A549 (cell line): Measurements from ENCODE around the gene ACTRT2. TPM values are rescaled to one million over a fixed set of nuclear protein-coding genes. Genes with fewer than 3 reads are reported as not detected.

Experiments
- ATAC-seq, 2 experiments: fragments of 200-7000 bp in 1 of 2; fragments of >200 bp in 1 of 2; cut with Nextera tagmentation in 1 of 2; cut with Tn5 transposase in 1 of 2; 3 replicates each; pipeline versions ENCODE4 v1.8.0 to v1.9.1; 2018 to 2020; ENCODE audit warnings: mild to moderate bottlenecking in 1 of 2, moderate library complexity in 1 of 2
- CTCF ChIA-PET: fragments of 300-600 bp; sonication (Branson Sonifier 250); formaldehyde crosslinking; extraction: SDS; loops from one replicate; lab custom pipeline; 2021; ENCODE audit warnings: antibody characterized with exemption, inconsistent platforms; lab: Yijun Ruan, JAX
- POLR2A ChIA-PET: fragments of 350-600 bp; formaldehyde crosslinking; extraction: SDS; loops from one replicate; lab custom pipeline; 2021; ENCODE audit warnings: antibody characterized with exemption, inconsistent platforms; lab: Yijun Ruan, JAX
- DNase-seq, 2 experiments: peaks; one replicate each; pipeline versions ENCODE4 v3.0.0 to v3.0.0-alpha.2; 2011 to 2016; ENCODE audit warnings: low read depth in 1 of 2, low spot score in 1 of 2
- FAIRE-seq: peaks from 2 replicates; lab custom pipeline; 2011; peaks lifted over from hg19 to GRCh38; lab: Jason Lieb, UNC
- H3K27ac ChIP-seq, 2 experiments: fragments of >200 bp; sonication (Bioruptor Twin); formaldehyde crosslinking; 3 replicates each; pipeline ENCODE4 v1.5.1; 2016 to 2017
- H3K4me1 ChIP-seq: fragments of >200 bp; sonication (Bioruptor Twin); formaldehyde crosslinking; 3 replicates; pipeline ENCODE4 v1.6.1; 2016
- H3K4me2 ChIP-seq: fragments of >200 bp; sonication (Bioruptor Twin); formaldehyde crosslinking; 3 replicates; pipeline ENCODE4 v1.6.1; 2016
- H3K4me3 ChIP-seq: fragments of >200 bp; sonication (Bioruptor Twin); formaldehyde crosslinking; 3 replicates; pipeline ENCODE4 v1.5.1; 2016
- H3K9me3 ChIP-seq: fragments of >200 bp; sonication (Bioruptor Twin); formaldehyde crosslinking; 3 replicates; pipeline ENCODE4 v1.6.1; 2016
- CHD2 ChIP-seq: fragments of 150-350 bp; IDR thresholded peaks from 2 replicates; pipeline ENCODE4 v1.6.1; 2014; ENCODE audit warnings: low read length; ENCODE audit not compliant: partially characterized antibody
- CHD4 ChIP-seq: fragments of 200-600 bp; sonication (generic); IDR thresholded peaks from 2 replicates; pipeline ENCODE4 v1.6.1; 2016; ENCODE audit warnings: antibody characterized with exemption, mild to moderate bottlenecking, borderline replicate concordance
- ESRRA ChIP-seq: fragments of 150-350 bp; IDR thresholded peaks from 2 replicates; pipeline ENCODE4 v1.6.1; 2014; ENCODE audit warnings: mild to moderate bottlenecking, low read length, borderline replicate concordance
- FOSB ChIP-seq: fragments of 250-450 bp; sonication (Bioruptor Pico); IDR thresholded peaks from 2 replicates; pipeline ENCODE4 v1.5.0; 2020; ENCODE audit warnings: mild to moderate bottlenecking, moderate library complexity
- HEYL ChIP-seq: fragments of 250-450 bp; sonication (Bioruptor Pico); IDR thresholded peaks from 2 replicates; pipeline ENCODE4 v1.8.0; 2021; ENCODE audit warnings: mild to moderate bottlenecking, moderate library complexity
- KDM5A ChIP-seq: fragments of 200-600 bp; sonication (generic); IDR thresholded peaks from 2 replicates; pipeline ENCODE4 v1.6.1; 2016; ENCODE audit warnings: antibody characterized with exemption, mild to moderate bottlenecking
- MAZ ChIP-seq: fragments of 150-350 bp; IDR thresholded peaks from 2 replicates; pipeline ENCODE4 v1.6.1; 2014; ENCODE audit warnings: antibody characterized with exemption, low read depth, low read length, borderline replicate concordance
- NPAS2 ChIP-seq: fragments of 250-450 bp; sonication (Bioruptor Pico); IDR thresholded peaks from 2 replicates; pipeline ENCODE4 v1.8.0; 2022; ENCODE audit warnings: mild to moderate bottlenecking, moderate library complexity, borderline replicate concordance
- POLR2AphosphoS2 ChIP-seq: conservative IDR thresholded peaks from 2 replicates; pipeline ENCODE4 v1.6.1; 2012; ENCODE audit warnings: low read length, improper control_type of control experiment, inconsistent platforms
- RAD21 ChIP-seq, 2 experiments: fragments of >200 bp in 1 of 2; sonication (Bioruptor Twin) in 1 of 2; formaldehyde crosslinking in 1 of 2; IDR thresholded peaks in 1 of 2; conservative IDR thresholded peaks in 1 of 2; 2 replicates in 1 of 2; 3 replicates in 1 of 2; pipeline ENCODE4 v1.6.1; 2012 to 2018; ENCODE audit warnings: inconsistent platforms in 1 of 2
- RCOR1 ChIP-seq: fragments of 150-350 bp; IDR thresholded peaks from 2 replicates; pipeline ENCODE4 v1.6.1; 2014; ENCODE audit warnings: antibody characterized with exemption, low read length, low read depth
- RFX5 ChIP-seq: fragments of 450-650 bp; IDR thresholded peaks from 2 replicates; pipeline ENCODE4 v1.7.1; 2014; ENCODE audit warnings: antibody characterized with exemption, mild to moderate bottlenecking, moderate library complexity
- TFCP2L1 ChIP-seq: fragments of 250-450 bp; sonication (Bioruptor Pico); IDR thresholded peaks from 2 replicates; pipeline ENCODE4 v1.5.0; 2021; ENCODE audit warnings: mild to moderate bottlenecking
- WGBS: methylation state at CpG from one replicate; pipeline ENCODE4 v1.1.6; 2017; ENCODE audit errors: missing lambda C conversion rate; 5-methylcytosine and 5-hydroxymethylcytosine counted together
- polyA plus RNA-seq, 4 experiments: library from polyadenylated mRNA; depleted of rRNA in 3 of 4; stranded (reverse); fragments of >200 nt; fragmentation: RNase III in 1 of 4; extraction: RNeasy Plus Mini Kit Qiagen cat#74134 plus additional on column Dnase treatment in 1 of 4; gene quantifications; 2 replicates in 3 of 4; 3 replicates in 1 of 4; pipeline ENCODE4 v1.2.3, GENCODE V29; 2011 to 2017
- TF ChIP-seq, protein P1 (sequence below): fragments of >200 bp; sonication (Bioruptor Twin); formaldehyde crosslinking; IDR thresholded peaks from 3 replicates; pipeline ENCODE4 v1.5.1; 2016
- TF ChIP-seq, protein P2 (sequence below): fragments of 250-450 bp; sonication (Bioruptor Pico); IDR thresholded peaks from 2 replicates; pipeline ENCODE4 v1.5.0; 2020; ENCODE audit warnings: low read depth, mild to moderate bottlenecking, moderate library complexity
- TF ChIP-seq, protein P3 (sequence below): fragments of 450-650 bp; IDR thresholded peaks from 2 replicates; pipeline ENCODE4 v1.6.1; 2014; ENCODE audit warnings: antibody characterized with exemption

ACTRT2 gene
- polyA plus RNA-seq, 2 of the 4 experiments (the other 2 are of a cell fraction): not detected

DNA sequence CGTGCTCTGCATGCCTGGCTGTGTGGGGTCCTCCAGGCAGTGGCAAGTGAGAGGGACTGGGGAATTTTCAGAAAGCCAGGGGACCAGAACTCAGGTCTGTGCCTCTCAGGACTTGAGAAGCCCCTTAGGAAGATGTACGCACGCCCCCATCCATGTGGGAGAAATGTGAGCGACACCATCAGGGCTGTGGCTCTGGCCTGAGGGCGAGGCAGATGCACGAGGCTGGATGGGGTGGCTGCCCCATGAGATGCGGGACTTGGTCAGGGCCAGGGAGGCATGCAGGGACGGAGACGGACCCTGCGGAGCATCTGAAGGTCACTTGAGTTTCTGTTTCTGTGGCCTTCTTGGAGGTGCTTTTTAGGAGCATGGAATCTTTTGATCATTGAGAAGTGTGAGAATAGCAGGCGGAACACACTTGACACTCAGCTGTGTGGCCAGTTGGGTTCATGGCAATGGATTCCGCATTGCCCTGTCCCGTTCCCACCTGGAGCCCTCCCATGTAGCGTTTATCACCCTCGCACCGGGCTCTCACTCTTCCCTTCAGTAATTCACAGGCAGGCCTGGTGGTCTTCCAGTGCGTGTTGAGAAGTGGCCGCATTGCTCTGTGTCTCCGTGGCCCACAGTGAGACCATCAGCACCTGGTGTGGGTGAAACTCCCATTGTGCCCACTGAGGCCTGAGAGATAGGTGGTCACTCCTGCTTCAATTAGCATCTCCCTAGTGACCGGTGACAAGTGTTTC is 30.7 kb upstream of the ACTRT2 start:
- POLR2A ChIA-PET: no interaction called here
- CTCF ChIA-PET: no interaction called here
- DNase-seq: no peak
- WGBS: 48% methylated on average over 14 of the region's 20 CpGs
- H3K9me3 ChIP-seq: no peaks in the 10 kb centered on the region
- H3K27ac ChIP-seq: no peak overlapping the region
- no peak for ATAC-seq
- H3K4me3 ChIP-seq: no peak overlapping the region
- FAIRE-seq: no peak
- TF ChIP-seq HEYL (CRISPR knock-in tag) (no peak), POLR2AphosphoS2 (no peak), MAZ (no peak), CHD4 (no peak), RFX5 (no peak), RCOR1 (no peak), FOSB (CRISPR knock-in tag) (no peak), KDM5A (no peak), NPAS2 (CRISPR knock-in tag) (no peak), CHD2 (no peak)
- TF ChIP-seq, protein P1, sequence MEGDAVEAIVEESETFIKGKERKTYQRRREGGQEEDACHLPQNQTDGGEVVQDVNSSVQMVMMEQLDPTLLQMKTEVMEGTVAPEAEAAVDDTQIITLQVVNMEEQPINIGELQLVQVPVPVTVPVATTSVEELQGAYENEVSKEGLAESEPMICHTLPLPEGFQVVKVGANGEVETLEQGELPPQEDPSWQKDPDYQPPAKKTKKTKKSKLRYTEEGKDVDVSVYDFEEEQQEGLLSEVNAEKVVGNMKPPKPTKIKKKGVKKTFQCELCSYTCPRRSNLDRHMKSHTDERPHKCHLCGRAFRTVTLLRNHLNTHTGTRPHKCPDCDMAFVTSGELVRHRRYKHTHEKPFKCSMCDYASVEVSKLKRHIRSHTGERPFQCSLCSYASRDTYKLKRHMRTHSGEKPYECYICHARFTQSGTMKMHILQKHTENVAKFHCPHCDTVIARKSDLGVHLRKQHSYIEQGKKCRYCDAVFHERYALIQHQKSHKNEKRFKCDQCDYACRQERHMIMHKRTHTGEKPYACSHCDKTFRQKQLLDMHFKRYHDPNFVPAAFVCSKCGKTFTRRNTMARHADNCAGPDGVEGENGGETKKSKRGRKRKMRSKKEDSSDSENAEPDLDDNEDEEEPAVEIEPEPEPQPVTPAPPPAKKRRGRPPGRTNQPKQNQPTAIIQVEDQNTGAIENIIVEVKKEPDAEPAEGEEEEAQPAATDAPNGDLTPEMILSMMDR: no peak
- TF ChIP-seq, protein P2, sequence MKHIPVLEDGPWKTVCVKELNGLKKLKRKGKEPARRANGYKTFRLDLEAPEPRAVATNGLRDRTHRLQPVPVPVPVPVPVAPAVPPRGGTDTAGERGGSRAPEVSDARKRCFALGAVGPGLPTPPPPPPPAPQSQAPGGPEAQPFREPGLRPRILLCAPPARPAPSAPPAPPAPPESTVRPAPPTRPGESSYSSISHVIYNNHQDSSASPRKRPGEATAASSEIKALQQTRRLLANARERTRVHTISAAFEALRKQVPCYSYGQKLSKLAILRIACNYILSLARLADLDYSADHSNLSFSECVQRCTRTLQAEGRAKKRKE: no peak
- H3K4me2 ChIP-seq: no peak overlapping the region
- H3K4me1 ChIP-seq: no peaks in the 10 kb centered on the region

DNA sequence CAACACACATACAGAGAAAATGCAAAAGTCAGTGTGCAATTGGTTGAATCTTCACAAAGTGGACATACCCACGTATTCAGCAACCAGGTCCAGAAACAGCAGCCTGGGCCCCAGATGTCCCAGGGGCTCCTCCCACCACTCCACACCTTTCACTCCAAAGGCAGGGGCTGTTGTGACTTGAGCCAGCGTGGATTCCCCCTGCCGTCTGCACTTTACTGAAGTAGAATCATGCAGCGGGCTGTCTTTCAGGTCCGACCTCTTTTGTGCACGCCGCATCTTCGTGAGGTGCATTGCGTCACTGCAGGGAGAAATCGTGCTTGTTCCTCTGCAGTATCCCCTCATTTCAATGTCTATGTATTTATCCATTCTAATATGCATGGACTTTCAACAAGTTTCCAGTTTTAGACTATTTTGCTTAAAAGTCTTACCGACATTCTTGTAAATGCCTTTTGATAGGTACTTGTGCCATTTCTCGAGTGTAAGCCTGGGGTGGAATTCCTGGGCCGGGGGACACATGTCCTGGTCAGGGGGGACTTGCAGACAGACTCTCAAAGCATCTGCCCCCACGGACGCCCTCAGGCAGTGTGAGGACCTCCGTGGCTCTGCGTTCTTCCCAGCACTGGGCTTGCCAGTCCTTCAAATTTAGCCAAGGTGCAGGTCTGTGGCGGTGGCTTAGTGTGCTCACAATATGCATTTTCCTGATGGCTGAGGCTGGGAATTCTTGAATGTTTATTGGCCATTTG is 29.3 kb upstream of the ACTRT2 start:
- no peak overlapping the region for H3K4me2 ChIP-seq
- no peaks in the 10 kb centered on the region for H3K9me3 ChIP-seq
- TF ChIP-seq, protein P2: no peak
- TF ChIP-seq RAD21 (conservative IDR thresholded peaks at IDR 0.05 in 1 of 2, IDR thresholded peaks at IDR 0.05 in 1 of 2) (no peak), RCOR1 (no peak), TFCP2L1 (CRISPR knock-in tag) (no peak), ESRRA (no peak), RFX5 (no peak)
- TF ChIP-seq, protein P3, sequence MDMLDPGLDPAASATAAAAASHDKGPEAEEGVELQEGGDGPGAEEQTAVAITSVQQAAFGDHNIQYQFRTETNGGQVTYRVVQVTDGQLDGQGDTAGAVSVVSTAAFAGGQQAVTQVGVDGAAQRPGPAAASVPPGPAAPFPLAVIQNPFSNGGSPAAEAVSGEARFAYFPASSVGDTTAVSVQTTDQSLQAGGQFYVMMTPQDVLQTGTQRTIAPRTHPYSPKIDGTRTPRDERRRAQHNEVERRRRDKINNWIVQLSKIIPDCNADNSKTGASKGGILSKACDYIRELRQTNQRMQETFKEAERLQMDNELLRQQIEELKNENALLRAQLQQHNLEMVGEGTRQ: no peak
- TF ChIP-seq, all 56 proteins: peak for 0
- H3K27ac ChIP-seq: no peak overlapping the region
- H3K4me1 ChIP-seq: no peaks in the 10 kb centered on the region
- no peak overlapping the region for H3K4me3 ChIP-seq
- DNase-seq: no peak
- CTCF ChIA-PET: no interaction called here
- ATAC-seq: no peak
- POLR2A ChIA-PET: no interaction called here
- no peak for FAIRE-seq
- 17% methylated on average over 13 of the region's 18 CpGs for WGBS
